Stromal cell of bone marrow (primary cell): ENCODE results near the gene GTF2H2C.
"Not testable (repeated sequence)": the region's sequence is repeated elsewhere in the genome, so short reads cannot be mapped to it uniquely, and the experiment has no call there.

Experiments
- DNase-seq: peaks from one replicate; pipeline ENCODE4 v3.0.0-alpha.2; 2012; ENCODE audit warnings: low read depth

Gene GTF2H2C

DNA sequence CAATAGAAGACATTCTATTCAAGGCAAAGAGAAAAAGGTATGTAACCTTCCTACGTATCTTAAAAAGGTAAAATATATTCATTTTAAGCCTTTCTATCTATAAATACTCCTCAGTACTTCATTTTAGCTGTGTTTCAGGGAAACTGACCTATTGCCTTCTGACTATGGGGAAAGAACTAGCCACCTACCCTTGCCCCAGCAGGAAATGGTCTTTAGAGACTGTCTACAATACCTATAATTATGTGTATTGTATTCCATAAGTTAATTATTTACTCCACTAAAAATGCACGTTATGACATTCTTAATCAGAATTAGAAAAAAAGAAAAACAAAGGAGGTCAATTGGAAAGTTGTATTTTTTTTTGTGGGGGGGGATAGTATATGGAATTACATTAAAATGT, 6.2 kb downstream of the GTF2H2C start:
- DNase-seq, result not testable (repeated sequence)

DNA sequence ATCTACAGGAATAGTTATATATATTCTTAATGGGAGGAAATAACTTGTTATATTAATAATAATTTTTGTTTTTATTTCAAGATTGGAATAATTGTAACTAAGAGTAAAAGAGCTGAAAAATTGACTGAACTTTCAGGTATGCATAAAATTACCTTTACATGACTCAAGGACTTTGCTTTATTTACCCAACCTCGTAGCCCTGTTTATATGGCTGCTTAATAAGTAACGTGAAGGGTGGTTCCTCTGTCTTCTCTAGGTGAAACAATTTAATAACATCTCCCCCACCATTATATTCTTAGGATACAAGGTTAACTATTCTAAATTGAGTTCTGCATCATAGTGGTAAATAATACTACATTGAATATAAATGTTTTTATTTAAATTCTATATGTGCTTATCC, 8.1 kb downstream of the GTF2H2C start:
- not testable (repeated sequence) for DNase-seq

DNA sequence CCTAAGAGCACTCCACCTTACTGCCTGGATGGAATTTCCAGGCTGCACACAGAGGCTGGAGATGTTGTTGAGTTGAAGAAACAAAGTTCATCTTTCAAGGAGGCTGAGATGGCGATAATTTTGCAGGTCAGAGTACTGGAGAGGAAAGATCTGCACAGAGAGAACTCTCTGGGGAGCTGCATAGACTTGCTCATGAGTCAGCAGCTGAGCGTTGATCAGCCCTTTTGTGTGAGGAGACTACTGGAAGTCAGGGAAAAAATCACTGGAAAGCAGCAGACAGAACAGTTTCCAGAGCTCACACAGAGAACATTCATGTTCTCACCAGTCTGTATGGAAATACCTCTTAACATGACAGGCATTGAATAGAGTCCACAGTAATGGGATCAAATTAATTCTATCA, 23.4 kb downstream of the GTF2H2C start:
- not testable (repeated sequence) for DNase-seq

DNA sequence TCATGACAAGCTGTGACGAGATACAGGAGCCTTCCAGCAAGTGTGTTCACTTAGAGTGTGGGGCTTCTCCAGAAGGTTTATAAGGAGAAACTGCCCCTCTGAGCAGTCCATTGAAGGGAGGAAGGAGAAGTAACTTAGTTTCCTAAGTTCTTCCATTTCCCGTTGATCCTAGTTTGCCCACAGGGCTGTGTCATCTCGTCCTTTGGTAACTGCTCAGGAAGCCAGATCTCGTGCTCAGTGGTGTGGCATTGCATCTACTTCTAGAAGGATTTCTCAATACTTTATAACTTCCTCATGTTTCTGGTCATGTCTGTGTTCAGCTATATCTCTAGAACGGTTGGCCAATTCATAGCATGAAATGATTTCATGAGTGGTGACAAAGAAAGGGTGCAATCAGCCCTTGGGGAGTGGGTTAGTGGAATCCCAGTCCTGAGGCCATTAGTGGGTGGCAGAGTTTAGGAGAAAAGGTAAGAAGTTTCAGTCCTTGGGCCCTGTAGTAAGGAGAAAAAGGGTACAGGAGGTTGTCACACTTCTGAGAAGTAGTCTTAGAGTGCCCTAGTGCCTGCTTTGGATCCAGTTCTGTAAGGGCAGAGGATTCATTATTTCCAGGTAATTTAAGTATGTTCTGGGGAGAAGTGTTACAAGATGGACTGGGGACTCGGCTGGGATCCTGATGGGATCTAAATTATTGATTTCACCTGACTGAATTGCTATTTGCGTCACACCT, 36.3 kb downstream of the GTF2H2C start:
- DNase-seq, result not testable (repeated sequence)

DNA sequence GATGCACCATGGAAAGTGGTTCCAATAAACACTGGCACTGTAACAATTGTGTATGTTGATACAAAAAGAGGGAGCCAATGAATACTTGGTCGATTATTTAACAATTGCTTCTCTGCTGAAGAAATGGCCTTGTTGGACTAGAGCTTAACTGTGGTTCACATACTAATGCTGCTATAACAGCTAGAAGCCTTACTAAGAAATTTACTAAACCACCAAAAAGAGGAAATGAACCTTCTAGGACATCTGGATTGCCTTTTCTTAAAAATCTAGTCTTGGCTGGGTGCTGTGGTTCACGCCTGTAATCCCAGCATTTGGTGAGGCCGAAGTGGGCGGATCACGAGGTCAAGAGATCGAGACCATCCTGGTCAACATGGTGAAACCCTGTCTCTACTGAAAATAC, 42.0 kb downstream of the GTF2H2C start:
- not testable (repeated sequence) for DNase-seq

DNA sequence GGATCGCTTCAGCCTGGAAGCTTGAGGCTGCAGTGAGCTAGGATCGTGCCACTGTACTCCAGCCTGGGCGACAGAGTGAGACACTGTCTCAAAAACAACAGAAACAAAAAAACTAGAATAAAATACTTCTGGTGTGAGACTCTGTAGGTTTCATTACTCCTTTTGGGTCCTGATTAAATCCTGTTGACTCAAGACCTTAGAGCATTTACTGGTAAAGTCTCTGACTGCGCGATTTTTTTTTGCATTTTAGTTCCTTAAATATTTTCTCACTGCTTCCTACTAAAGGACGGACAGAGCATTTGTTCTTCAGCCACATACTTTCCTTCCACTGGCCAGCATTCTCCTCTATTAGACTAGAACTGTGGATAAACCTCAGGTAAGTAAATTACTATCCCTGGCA, 46.8 kb downstream of the GTF2H2C start:
- not testable (repeated sequence) for DNase-seq

DNA sequence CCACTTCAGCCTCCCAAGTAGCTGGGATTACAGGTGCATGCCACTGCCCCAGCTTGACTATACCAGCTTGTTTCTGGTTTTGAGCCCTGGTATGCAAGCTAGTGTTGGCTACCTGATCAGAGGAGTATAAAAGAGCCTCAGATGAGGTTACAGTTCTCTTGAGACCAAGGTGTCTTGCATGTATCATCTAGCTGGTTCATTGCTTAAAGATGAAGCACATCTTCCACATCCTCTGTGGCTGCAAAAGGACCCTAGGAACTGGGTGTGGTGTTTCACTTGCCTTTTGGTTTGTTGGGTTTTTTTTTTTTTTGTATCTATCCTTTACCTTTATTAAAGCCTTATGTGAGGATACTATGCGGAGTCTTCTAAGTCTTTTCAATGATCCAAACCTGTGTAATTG, 47.8 kb downstream of the GTF2H2C start:
- DNase-seq, result not testable (repeated sequence)

DNA sequence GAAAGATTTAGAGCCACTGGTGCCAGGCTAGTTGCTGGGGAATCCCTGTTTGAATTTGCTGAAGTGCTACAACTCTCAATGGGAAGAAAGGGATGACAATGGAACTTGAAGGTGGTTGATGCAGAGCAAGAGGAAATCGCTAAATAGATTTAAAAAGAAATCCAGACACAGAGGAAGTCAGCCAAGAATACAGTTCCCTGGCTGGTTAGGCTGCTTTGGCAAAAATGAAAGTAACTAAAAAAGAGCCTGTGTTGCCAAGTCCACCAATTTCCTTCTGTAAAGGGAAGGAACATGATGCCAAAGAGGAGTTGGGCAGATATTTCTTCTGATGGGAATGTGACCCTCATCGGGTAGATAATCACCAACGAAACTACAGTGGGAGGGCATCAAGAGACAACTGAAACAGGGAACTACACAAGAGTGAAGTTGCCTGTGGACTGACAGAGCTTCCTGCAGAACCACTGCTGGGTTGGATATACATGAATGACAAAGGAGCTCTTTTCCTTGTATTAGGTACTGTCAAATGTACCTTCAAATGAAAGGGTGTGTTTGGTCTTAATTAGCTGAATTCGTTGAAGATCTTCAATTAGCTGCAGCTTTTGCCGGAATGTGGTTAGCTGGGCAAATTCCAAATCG, 49.0 kb downstream of the GTF2H2C start:
- DNase-seq, result not testable (repeated sequence)

DNA sequence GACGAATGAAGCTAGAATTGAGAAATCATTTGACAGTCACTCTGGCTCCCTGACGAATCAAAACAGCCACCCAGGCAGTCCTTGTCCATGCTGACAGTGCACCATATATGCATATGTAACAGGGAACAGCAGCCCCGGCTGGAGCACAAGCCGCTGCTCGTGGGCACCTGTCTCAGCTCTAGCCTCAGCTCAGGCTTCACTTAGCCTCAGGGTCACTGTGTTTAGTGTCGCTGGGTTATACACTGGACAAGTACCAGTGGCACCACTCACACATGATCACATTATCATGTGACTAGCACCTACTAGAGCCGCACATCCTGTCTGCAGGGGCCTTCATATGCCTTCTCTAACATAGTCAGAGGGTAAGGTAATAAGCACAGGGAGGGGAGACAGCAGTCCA, 54.9 kb downstream of the GTF2H2C start:
- not testable (repeated sequence) for DNase-seq

DNA sequence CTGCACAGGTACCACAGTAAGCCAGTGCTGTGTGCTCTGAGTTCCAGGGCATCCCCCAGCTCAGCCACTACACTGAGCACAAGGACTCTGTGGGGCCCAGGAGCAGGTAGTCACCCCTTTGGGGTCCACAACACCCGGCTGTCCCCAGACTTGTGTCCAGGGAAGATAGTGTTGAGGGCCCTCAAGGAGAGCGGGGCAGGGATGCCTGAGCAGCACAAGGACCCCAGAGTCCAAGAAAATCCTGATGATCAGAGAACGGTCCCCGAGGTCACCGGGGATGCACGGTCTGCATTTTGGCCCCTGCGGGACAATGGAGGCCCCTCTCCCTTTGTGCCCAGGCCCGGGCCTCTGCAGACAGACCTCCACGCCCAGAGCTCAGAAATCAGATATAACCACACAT, 71.9 kb downstream of the GTF2H2C start:
- not testable (repeated sequence) for DNase-seq
